Progenitor cell of endocrine pancreas (in vitro differentiated cells): Measurements from ENCODE around the gene MRM1. TPM values are rescaled to one million over a fixed set of nuclear protein-coding genes. Genes with fewer than 3 reads are reported as not detected.

Experiments used
- DNase-seq: peaks from one replicate; pipeline ENCODE4 v3.0.0; 2021; ENCODE audit warnings: low spot score; ENCODE audit not compliant: unreplicated experiment
- H3K27ac Mint-ChIP-seq: 2 replicates; pipeline ENCODE4 v1.8.0; 2021; ENCODE audit warnings: mild to moderate bottlenecking, moderate library complexity, mixed read lengths
- H3K27me3 Mint-ChIP-seq: 2 replicates; pipeline ENCODE4 v1.8.0; 2021; ENCODE audit warnings: mixed read lengths
- H3K36me3 Mint-ChIP-seq: 2 replicates; pipeline ENCODE4 v1.8.0; 2022; ENCODE audit warnings: mixed read lengths; ENCODE audit not compliant: insufficient read depth
- H3K4me1 Mint-ChIP-seq: 2 replicates; pipeline ENCODE4 v1.8.0; 2021; ENCODE audit warnings: low read depth, mixed read lengths
- H3K4me3 Mint-ChIP-seq: 2 replicates; pipeline ENCODE4 v1.8.0; 2021; ENCODE audit warnings: low read depth, mild to moderate bottlenecking, moderate library complexity, mixed read lengths
- H3K9me3 Mint-ChIP-seq: 2 replicates; pipeline ENCODE4 v1.8.0; 2021; ENCODE audit warnings: low read depth, mixed read lengths
- total RNA-seq: library from RNA; stranded (reverse); gene quantifications from 2 replicates; pipeline ENCODE4 v1.2.1, GENCODE V29; 2021
- TF ChIP-seq, protein P1 (sequence below): fragments of 200-600 bp; sonication (generic); IDR thresholded peaks from one replicate; pipeline ENCODE4 v1.5.0; 2021; ENCODE audit warnings: antibody characterized with exemption, mild to moderate bottlenecking; ENCODE audit not compliant: unreplicated experiment

MRM1 gene
- total RNA-seq, 1 donor from 2014 or later: 6.6 TPM

DNA sequence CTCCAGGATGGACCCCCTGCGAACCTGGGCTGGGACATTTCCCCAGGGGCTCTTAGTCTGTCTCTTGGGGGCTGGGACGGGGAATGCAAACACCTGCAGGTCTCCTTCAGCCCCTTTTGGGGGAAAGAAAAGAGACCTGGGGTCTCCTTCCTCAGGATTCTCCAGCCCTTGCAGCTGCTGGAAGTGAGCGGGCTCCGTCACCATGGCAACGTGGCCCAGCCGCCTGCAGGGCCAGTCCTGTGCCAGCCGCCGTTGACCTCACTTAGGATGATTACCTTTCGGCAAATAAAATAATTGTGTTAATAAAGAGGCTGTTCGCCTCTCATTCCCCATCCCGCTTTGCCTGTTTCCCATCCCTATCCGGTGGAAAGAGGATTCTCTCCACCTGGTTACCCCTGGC lies 25.7 kb downstream of the MRM1 start:
- no peaks in the 10 kb centered on the region for H3K36me3 Mint-ChIP-seq
- H3K4me1 Mint-ChIP-seq: no peaks in the 10 kb centered on the region
- TF ChIP-seq, protein P1, sequence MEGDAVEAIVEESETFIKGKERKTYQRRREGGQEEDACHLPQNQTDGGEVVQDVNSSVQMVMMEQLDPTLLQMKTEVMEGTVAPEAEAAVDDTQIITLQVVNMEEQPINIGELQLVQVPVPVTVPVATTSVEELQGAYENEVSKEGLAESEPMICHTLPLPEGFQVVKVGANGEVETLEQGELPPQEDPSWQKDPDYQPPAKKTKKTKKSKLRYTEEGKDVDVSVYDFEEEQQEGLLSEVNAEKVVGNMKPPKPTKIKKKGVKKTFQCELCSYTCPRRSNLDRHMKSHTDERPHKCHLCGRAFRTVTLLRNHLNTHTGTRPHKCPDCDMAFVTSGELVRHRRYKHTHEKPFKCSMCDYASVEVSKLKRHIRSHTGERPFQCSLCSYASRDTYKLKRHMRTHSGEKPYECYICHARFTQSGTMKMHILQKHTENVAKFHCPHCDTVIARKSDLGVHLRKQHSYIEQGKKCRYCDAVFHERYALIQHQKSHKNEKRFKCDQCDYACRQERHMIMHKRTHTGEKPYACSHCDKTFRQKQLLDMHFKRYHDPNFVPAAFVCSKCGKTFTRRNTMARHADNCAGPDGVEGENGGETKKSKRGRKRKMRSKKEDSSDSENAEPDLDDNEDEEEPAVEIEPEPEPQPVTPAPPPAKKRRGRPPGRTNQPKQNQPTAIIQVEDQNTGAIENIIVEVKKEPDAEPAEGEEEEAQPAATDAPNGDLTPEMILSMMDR: no peak
- DNase-seq: no peak
- no peak overlapping the region for H3K4me3 Mint-ChIP-seq
- H3K27ac Mint-ChIP-seq: peak overlapping the region; percentile 7
- peaks cover 15% of the 10 kb centered on the region for H3K27me3 Mint-ChIP-seq
- no peaks in the 10 kb centered on the region for H3K9me3 Mint-ChIP-seq

DNA sequence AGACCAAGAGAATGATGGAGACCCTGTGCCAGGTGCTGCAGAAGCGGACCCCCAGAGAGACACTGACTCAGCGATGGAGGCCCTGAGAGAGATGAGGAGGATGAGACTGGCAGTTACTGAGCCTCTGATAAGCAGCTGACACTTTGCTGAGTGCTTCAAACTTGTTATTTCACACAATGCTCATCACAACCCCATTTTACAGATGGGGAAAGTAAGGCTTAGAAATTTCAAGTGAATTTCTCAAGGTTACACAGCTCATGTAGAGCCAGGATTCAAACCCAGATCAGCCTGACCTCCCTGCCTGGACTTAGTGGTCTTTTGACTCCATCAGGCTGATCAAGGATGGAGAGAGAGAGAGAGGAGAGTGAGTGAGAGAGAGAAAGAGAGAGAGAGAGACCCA lies 27.2 kb downstream of the MRM1 start:
- TF ChIP-seq, protein P1: no peak
- Mint-ChIP-seq H3K27ac (no peak overlapping the region), H3K9me3 (no peaks in the 10 kb centered on the region), H3K4me3 (no peak overlapping the region), H3K27me3 (peaks cover 30% of the 10 kb centered on the region), H3K36me3 (no peaks in the 10 kb centered on the region), H3K4me1 (no peaks in the 10 kb centered on the region)
- no peak for DNase-seq

DNA sequence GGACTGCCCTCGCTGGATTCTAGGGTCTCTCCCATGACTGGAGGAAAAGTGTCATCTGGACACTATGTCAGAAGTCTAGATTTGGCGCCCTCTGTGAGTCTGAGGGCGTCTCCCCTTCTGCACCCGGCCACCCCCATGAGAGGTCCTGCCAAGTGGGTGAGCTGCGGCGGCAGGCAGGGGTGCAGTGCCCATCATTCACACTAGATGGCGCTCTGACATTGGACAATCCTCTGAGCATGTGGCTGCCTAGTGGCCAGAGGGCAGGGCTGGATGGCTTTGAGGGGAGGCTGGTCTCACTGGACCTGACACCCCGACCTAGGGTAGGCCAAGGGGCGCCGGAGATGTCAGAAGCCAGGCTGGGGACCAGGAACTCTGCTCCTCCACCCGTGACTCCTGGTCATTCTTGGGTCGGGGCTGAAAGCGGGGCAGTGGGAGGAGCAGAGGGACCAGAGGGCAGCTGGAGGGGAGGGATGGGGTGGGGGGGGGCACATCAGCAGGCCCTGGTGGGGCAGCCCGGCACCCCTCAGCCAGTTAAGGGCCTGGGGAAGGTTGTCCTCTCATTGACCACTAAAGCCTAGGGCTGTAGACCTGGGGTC lies 28.0 kb downstream of the MRM1 start:
- Mint-ChIP-seq H3K27me3 (peaks cover 37% of the 10 kb centered on the region), H3K27ac (no peak overlapping the region), H3K36me3 (no peaks in the 10 kb centered on the region), H3K4me3 (no peak overlapping the region), H3K9me3 (no peaks in the 10 kb centered on the region), H3K4me1 (no peaks in the 10 kb centered on the region)
- TF ChIP-seq, protein P1: peak; percentile 98
- DNase-seq: peak; percentile 88

DNA sequence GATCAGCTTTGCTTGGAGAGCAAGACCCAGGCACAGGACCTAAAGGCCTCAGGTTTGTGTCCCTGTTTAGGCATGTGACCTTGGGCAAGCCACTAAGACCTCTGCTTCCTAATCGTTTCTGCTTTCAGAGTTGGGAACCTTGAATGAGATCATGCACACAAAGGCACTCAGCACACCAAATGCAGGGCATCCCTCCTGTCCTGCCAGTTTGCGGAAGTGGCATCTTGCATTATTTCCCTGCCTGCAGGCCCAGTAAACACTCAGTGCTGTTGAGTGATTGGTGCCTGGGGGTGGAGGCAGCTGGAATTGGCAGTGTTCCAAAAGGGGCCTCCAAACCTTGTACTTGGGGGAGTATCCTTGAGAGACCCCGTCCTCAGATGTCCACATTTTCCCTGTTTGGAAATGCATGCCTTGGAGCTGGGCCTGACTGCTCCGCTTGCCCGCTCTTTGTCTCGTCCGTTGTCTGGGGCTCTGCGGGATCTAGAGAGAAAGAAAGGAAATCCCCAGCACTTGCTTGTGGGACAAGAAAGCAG lies 28.7 kb downstream of the MRM1 start:
- H3K4me1 Mint-ChIP-seq: no peaks in the 10 kb centered on the region
- no peak for DNase-seq

DNA sequence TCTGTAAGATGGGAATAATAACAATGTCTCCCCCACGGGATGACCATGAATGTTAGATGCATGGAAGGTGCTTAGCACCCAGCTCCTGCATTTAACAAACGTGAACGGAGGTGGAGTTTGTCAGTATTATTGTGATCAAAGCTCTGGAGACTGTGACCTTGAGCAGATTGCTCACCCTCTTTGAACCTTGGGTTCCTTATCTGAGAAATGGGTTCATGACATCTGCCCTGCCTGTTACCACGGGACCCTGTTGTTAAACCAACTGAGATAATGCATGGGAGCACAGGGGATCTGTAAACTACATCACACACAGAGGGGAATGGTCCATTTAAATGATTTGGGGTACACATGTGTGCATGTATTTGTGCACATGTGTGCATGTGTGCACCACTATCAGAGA lies 29.6 kb downstream of the MRM1 start:
- no peaks in the 10 kb centered on the region for H3K9me3 Mint-ChIP-seq
- H3K4me3 Mint-ChIP-seq: no peak overlapping the region
- no peak for DNase-seq
- no peak overlapping the region for H3K27ac Mint-ChIP-seq
- H3K4me1 Mint-ChIP-seq: no peaks in the 10 kb centered on the region
- TF ChIP-seq, protein P1: no peak
- H3K36me3 Mint-ChIP-seq: no peaks in the 10 kb centered on the region
- H3K27me3 Mint-ChIP-seq: peaks cover 49% of the 10 kb centered on the region

More for the DNA sequence above, 28.7 kb downstream of the MRM1 start:
- TF ChIP-seq, protein P1: no peak
- no peaks in the 10 kb centered on the region for H3K9me3 Mint-ChIP-seq
- no peaks in the 10 kb centered on the region for H3K36me3 Mint-ChIP-seq
- peaks cover 44% of the 10 kb centered on the region for H3K27me3 Mint-ChIP-seq
- H3K4me3 Mint-ChIP-seq: no peak overlapping the region
- no peak overlapping the region for H3K27ac Mint-ChIP-seq
